H1 (cell line): ENCODE measurements around the gene CORO2B. TPM values are rescaled to one million over a fixed set of nuclear protein-coding genes. Genes with fewer than 3 reads are reported as not detected.

Experiments used
- SAP30 ChIP-seq: fragments of 300-600 bp; sonication (generic); IDR thresholded peaks from 2 replicates; pipeline ENCODE4 v1.7.1; 2012; ENCODE audit warnings: low read length, moderate library complexity, mild to moderate bottlenecking, inconsistent platforms; ENCODE audit not compliant: insufficient read depth, insufficient replicate concordance
- polyA plus RNA-seq, 7 experiments: library from polyadenylated mRNA; depleted of rRNA in 3 of 7; stranded (reverse) in 5 of 7; unstranded in 2 of 7; fragments of >200 nt in 5 of 7; fragments of 200-250 nt in 2 of 7; gene quantifications; 1 replicate in 5 of 7; 2 replicates in 1 of 7; 4 replicates in 1 of 7; pipeline versions ENCODE4 v1.2.1 to v1.2.3, GENCODE V29; 2011 to 2013; ENCODE audit warnings: missing spikeins in 2 of 7, mixed read lengths in 2 of 7
- total RNA-seq: library from RNA; stranded (reverse); fragmentation: NEBNext Ultra II Directional; extraction: Animal tissue kit (Norgen Biotek cat#: 25700); gene quantifications from 2 replicates; pipeline ENCODE4 v1.2.1, GENCODE V29; 2021
- TF ChIP-seq, protein P1 (sequence below), 3 experiments: IDR thresholded peaks; 1 replicate in 2 of 3; 2 replicates in 1 of 3; pipeline versions ENCODE4 v1.5.1 to v1.6.1; 2011; ENCODE audit warnings: low read length in 3 of 3, mild to moderate bottlenecking in 3 of 3, inconsistent platforms in 2 of 3, low read depth in 1 of 3, moderate library complexity in 1 of 3; ENCODE audit not compliant: insufficient read depth in 1 of 3; ENCODE audit errors: control extremely low read depth in 1 of 3

CORO2B gene
- total and polyA plus RNA-seq, 2 of the 8 experiments (the other 6 are each of a cell fraction or from before 2014, with no cell fraction given), result 3.4 to 6.7 TPM

DNA sequence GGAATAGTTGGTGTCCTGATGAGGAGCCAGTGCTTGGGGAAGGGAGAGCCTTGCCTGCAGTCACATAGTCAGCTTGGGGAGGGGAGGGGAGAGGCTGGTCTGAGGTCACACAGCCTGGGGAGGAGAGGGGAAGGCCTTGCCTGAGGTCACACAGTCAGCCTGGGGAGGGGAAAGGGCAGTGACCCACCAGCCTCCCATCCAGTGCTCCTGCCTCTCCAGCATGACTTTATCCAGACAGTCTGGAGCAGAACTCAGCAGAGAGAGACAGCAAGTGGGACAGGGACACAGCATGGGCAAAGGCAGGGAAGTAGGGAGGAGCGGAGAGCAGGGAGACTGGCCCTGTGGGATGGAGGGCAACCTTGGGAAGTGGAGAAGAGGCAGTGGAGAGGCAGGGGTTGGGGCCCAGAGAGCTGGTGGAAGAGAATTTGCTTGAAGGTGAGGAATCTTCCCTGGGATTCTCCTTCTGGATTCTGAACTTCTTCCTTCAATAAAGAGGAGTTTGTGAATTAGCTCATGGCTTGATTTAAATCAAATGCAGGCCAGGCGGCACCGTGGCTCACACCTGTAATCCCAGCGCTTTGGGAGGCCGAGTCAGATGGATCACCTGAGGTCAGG is 64.5 kb downstream of the CORO2B start (continued):
- TF ChIP-seq, protein P1, sequence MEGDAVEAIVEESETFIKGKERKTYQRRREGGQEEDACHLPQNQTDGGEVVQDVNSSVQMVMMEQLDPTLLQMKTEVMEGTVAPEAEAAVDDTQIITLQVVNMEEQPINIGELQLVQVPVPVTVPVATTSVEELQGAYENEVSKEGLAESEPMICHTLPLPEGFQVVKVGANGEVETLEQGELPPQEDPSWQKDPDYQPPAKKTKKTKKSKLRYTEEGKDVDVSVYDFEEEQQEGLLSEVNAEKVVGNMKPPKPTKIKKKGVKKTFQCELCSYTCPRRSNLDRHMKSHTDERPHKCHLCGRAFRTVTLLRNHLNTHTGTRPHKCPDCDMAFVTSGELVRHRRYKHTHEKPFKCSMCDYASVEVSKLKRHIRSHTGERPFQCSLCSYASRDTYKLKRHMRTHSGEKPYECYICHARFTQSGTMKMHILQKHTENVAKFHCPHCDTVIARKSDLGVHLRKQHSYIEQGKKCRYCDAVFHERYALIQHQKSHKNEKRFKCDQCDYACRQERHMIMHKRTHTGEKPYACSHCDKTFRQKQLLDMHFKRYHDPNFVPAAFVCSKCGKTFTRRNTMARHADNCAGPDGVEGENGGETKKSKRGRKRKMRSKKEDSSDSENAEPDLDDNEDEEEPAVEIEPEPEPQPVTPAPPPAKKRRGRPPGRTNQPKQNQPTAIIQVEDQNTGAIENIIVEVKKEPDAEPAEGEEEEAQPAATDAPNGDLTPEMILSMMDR (IDR thresholded peaks at IDR 0.05; ENCODE audit: control extremely low read depth in 1 of 3, insufficient read depth in 1 of 3, low read depth in 1 of 3, low read length in 3 of 3), result no peak
- no peak for TF ChIP-seq SAP30
